Astrocyte (in vitro differentiated cells and primary cell): Measurements from ENCODE around the gene ROPN1.

Experiments
- EZH2 ChIP-seq: IDR thresholded peaks from 2 replicates; pipeline ENCODE4 v1.6.1; 2012; ENCODE audit warnings: mild to moderate bottlenecking, low read length, inconsistent platforms; ENCODE audit not compliant: insufficient read depth
- TF ChIP-seq, protein P1 (sequence below): IDR thresholded peaks from 2 replicates; pipeline ENCODE4 v1.5.1; 2011; ENCODE audit warnings: low read depth, mild to moderate bottlenecking, inconsistent platforms, low read length, moderate library complexity; ENCODE audit not compliant: insufficient read depth

DNA sequence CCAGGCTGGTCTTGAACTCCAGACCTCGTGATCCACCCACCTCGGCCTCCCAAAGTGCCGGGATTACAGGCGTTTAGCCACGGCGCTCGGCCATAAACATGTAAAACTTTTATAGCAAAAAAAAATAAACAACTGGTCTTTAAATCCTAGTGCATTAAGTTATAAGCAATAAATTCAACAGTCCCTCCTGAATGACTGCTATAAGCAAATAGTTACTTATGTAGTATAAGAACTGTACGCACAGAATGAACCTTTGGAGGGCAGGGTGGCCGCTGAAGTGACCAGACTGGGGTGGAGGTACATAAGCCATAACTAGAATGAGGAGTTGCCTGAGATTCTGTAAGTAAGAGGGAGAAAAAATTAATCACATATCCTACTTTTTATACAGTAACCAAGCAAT is 43.5 kb downstream of the ROPN1 start:
- TF ChIP-seq, protein P1, sequence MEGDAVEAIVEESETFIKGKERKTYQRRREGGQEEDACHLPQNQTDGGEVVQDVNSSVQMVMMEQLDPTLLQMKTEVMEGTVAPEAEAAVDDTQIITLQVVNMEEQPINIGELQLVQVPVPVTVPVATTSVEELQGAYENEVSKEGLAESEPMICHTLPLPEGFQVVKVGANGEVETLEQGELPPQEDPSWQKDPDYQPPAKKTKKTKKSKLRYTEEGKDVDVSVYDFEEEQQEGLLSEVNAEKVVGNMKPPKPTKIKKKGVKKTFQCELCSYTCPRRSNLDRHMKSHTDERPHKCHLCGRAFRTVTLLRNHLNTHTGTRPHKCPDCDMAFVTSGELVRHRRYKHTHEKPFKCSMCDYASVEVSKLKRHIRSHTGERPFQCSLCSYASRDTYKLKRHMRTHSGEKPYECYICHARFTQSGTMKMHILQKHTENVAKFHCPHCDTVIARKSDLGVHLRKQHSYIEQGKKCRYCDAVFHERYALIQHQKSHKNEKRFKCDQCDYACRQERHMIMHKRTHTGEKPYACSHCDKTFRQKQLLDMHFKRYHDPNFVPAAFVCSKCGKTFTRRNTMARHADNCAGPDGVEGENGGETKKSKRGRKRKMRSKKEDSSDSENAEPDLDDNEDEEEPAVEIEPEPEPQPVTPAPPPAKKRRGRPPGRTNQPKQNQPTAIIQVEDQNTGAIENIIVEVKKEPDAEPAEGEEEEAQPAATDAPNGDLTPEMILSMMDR: no peak
- no peak for TF ChIP-seq EZH2
